NCI-H1092 (cell line): ENCODE measurements around the gene EDRF1.
"Not testable (repeated sequence)": the region's sequence is repeated elsewhere in the genome, so short reads cannot be mapped to it uniquely, and the experiment has no call there.

Experiments
- DNase-seq: peaks from one replicate; lab custom pipeline; 2025; lab: John Stamatoyannopoulos, UW

EDRF1 gene

DNA sequence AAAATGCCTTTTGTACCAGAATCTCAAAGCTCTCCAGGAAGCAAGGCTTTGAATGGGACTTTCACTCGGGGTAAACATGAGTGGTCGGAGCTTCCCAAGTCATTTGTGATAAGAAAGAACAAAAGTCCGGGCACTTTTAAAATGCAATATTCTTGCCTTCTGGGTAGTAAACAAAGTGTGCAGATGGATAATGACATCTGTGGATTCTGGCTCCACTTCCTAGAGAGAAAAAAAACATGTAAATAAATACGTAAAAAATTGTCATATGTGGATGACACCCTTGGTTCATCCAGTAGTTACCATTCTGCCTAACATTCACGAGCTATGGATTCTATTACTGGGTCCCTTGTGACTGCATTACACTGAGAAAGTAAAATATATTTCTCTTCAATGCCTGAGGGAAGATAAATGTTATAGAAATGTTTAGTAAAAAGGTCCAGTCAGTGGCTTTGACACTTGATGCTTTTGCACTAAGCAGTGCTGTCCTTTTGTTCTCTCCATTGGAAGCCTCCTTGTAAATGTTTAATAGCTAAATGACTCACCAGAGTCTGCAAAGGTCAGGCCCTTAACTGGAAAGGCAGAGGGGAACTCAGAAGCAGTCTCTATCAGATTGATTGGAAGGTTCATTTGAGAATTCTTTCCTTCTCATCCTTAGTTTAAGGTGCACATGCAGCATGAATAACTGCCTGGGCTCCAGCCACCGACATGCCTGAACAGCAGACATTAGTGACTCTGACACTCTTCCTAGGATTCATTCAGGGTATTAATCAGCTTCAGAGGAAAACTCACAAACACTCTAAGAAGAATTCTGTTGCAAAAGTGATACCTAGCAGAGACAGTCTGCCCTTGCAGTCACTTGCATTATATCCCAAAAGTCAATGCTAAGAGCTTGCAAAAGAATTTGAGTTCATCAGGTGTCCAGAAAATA is 11.7 kb upstream of the EDRF1 start:
- DNase-seq: no peak

DNA sequence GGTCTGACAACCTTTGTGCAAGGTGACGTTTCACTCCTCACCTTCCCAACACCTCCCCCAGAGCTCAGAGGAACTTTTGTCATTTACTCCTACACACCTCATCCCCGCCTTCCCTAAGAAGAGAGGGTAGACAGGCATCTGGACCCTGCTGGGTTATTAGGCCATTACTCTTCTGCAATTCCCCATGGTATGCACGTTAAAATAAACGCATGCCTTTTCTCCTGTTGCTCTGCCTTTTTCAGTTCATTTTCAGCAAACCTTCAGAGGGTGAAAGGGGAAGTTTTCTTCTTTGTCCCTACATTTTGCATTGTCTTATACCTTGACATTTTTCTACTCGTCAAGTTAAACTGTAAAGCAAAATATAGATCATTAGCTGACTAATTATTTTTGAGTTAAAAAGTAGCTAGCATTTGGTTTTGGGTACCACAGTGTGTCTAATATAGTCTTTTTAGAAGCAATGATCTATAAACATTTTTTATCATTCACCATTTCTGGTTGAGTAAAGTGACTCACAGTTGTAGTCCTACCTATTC is 10.5 kb upstream of the EDRF1 start:
- no peak for DNase-seq

DNA sequence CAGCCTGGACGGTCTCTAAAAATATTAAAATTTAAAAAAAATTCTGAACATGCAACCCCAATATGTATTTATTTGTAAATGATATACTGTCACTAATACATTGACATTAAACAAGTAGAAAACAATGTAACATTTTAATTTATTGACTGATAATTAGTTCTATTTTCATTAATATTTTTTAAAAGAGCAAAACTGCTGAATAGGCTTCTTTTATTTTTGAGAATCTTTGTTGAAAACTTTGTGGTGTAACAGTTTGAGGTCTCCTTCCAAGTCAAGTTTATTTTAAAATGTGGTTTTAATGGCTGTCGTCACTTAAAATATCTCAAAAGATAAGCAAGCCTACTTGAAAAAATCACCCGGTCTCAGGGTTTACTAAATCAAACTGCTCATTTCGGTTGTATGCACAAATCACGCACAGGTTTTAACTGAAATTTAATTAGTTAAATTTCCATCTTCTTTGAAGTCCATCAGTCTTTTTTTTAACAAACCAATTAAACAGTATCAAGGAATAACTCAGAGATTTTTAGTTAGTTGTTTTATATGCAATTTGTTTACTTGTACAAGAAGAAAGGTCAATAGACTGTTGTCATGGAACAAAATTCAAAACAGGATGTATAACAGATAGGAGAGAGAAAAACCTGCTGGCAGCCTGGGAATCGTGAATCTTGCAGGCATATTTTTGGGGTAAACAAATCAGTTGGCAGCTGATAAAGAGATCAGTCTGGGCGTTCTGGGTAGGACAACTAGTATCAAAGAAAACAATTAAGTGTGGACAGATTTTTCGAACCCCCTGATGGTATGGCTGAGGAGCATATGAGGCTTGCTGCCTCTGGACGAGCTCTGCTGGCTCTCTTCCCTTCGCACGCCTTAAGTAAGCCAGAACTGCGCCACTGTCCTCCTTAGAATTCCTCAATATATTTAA is 9.7 kb upstream of the EDRF1 start:
- no peak for DNase-seq

DNA sequence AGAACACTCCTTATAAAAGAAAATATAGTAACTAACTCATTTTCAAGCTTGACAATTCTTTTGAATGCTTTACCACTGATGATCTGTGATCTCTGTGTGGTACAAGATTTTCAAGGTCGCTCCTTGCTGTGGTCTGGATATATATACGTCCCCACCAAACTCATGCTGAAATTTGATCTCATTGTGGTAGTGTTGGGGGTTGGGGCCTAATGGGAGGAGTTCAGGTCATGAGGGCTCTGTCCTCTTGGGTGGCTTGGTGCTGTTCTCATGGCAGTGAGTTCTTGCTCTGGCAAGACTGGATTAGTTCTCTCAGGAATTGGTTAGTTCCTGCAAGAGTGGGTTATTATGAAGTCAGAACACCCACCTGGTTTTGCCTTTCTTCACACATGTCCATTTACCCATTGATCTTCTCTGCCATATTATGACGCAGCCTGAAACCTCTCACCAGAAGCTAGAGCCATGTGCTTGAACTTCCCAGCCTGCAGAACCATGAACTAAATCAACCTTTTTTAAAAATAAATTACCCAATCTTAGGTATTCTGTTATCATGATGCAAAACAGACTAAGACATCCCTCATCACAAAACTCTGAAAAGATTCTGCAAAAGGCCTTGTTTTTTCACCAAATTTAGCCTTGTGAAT is 8.3 kb upstream of the EDRF1 start:
- no peak for DNase-seq

DNA sequence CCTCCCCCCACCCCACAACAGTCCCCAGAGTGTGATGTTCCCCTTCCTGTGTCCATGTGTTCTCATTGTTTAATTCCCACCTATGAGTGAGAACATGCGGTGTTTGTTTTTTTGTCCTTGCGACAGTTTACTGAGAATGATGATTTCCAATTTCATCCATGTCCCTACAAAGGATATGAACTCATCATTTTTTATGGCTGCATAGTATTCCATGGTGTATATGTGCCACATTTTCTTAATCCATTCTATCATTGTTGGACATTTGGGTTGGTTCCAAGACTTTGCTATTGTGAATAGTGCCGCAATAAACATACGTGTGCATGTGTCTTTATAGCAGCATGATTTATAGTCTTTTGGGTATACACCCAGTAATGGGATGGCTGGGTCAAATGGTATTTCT is 4.8 kb upstream of the EDRF1 start:
- DNase-seq: not testable (repeated sequence)

DNA sequence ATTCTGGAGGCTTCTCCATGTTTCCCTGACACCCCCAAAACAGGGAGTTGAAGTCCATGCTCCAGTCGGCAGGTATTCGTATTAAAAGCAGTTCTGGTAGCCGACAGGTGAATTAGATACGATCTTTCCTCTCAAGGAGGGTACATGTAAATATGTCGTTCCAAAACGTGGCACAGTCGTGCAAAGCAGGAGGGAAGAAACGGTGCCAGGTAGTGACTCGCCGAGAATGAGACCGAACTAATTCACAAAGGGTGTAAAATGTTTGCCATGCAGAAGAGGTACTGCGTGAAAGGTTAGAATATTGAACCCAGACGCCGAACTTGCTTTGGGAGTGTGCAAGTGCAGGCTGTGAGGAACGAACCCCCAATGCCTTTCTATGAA is 483 bp downstream of the EDRF1 start:
- DNase-seq: no peak

DNA sequence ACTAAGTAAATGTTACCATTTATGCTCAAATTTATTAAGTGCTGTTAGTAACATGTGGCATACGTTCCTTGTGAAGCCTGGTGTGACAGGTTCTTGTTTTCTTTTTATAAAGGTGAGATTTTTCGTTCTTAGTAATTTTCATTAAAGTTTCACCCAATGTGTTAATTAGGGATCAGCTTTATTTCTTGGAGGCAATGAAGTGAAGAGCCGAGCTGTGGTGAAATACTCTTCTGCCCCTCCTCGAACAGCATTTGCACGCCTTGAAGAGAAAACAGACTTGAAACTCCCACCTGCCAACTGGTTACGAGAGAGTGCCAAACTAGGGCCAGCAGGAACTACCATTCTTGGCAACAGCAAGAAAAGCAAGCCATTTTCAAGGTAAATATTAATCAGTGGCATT is 1.5 kb downstream of the EDRF1 start:
- DNase-seq: no peak

DNA sequence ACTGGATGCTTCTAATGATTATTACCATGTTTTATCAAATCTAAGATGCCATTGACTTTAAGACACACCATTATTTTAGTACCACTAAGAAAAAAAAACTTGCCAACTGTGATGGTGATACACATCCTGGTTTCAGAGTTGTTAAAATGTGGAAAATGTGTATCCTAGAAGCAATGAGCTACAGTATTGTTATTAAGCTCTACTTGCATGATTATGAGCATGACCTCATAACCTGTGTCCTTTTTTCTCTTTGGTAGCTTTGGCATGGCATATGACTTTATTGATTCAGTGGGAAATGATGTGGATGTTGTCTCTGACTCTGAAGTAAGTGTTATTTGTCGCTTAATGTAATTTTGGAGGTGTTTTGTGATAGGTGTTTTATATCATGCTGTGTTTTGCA is 3.3 kb downstream of the EDRF1 start:
- DNase-seq: no peak

DNA sequence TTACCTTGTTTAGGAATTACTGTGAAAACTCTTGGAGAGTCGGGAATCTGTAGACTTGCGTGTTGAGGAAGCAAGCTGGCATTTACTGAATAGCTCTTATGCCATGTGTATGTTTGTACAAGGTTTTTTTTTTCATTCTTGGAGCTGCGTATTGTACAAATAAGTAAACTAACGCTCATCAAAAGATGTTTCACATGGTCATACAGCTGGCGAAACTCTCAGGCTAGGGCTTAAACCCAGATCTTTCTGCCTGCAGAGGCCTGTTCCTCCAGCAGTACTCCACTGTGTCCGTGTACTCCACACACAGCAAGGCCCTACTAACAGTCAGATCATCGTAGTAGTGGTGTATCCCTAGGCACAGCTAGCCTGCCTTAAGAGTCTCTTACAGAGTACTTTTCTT is 7.4 kb downstream of the EDRF1 start:
- DNase-seq: no peak

DNA sequence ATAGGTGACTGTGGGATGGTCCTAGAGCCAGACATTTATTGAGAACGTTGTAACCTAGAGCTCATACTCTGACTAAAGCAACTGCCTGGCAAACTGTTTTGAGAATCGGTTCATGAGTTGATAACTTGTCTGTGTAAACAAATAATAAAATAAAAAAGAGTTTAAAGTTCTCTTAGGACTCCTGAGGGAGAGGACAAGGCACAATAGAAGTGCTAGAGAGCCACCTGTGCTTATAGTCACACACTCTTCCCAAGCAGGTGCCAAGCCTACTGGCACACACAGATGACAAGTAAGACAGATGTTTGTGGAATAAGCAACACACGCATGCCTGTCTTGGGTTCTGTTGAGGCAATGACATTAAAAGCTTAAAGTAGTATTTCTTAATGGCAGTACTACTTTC is 7.9 kb downstream of the EDRF1 start:
- DNase-seq: no peak

DNA sequence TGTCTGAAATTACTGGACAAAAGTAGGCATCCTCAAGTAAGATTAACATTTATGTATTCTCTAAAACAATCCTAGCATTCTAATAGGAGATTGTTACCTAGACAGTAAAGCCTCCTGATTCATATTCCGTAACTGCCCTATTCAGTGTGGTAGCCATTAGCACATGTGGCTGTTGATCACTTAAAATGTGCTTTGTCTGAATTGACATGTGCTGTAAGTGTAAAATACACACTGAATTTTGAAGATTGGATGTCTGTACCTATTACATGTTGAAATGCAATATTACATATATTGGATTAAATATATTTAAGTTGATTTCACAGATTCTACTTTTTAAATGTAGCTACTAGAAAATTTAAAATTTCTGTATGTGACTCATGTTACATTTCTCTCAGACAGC is 14.6 kb downstream of the EDRF1 start:
- no peak for DNase-seq

DNA sequence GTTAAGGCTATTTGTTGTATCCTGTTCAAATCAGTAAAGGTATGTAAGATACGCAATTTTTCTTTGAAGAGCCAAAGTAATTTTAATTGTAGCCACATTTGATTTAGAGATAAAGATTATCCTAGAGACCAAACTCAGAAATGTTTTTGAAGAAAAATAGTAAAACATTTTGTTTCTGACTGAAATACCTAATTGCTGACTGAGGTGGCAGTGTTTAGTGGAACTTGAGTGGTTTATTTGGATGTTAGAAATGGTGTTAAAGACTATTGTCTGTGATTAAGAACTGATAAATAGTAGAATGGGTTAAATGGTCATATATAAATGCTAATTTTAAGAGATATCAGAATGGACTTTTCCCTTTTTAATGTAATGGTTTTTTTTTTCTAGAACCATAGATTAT is 15.3 kb downstream of the EDRF1 start:
- no peak for DNase-seq

DNA sequence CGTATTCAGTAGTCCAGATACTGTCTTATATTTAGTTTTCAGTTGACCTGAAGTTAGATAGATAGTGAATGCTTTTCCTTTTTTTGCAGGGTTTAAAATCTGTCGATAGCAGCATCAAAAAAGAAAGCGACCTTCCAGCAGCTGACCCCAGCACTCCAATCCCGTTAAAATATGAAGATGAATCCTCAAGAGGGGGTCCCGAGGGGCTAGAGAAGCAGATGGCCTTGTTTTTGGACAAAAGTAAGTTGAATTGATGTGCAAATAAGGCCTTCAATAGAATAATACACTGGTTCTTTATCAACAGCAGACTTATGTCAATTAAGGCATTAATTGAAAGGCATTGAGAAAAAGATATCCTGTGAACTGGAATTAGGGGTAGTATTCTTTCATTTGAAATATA is 18.7 kb downstream of the EDRF1 start:
- no peak for DNase-seq

DNA sequence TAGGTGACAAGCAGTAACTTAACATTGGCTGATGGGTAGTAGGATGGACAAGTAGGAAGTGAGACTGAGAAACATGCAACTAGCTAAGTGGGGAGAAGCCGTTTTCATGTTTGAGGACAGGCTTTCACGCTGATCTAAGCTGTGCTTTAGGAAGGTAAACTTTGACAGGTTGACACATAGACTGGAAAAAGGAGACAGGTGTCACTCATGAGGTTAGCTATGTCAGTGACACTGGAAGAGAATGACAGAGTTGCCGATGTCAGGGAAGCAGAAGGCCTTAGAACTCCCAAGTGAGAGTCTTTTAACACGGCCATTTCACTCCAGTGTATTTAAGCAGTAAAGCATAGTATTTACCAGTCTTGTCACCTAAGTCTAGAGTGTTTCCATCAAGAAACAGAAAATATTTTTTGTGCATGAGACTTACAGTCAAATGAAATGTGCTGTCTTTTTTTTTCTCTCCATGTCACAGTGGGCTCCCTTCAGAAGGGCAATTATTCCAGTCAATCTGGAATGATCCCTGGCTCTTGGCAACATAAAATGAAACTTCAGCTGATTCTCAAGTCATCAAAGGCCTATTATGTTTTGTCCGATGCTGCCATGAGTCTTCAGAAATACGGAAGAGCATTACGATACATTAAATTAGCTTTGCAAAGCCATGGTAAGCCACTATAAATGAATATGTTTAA is 20.6 kb downstream of the EDRF1 start:
- DNase-seq: no peak

DNA sequence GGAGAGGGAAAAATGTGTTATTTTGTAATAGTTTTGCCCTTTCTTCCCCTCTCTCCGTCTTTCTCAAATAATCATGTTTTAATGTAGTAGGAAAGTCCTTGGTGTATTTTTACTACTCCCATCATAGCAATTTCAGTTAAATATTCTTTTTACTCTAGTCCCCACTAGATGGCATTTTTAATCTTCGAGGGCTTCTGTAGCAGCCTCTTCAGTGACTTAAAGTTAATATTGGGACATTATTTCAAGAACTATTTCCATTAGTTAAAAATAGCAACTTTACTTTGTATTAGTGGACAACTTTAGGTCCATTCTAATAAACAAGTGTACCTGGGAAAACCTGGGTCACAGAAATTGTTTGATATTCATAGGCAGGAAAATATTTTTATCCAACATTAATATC is 23.0 kb downstream of the EDRF1 start:
- DNase-seq: no peak

DNA sequence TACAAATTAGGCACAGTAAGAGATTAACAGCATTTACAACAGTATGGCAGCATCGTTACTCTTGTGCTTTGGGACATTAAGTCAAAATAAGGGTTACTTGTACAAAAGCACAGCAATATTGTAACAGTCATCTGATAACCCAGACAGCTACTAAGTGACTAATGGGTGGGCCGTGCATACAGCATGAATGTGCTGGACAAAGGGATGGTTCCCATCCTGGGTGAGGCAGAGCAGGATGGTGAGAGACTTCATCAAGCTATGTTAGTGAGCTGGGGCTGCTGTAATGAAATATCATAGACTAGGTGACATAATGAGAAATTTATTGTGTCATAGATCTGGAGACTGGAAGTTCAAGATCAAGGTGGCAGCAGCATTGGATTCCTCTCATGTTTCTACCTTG is 25.4 kb downstream of the EDRF1 start:
- no peak for DNase-seq

DNA sequence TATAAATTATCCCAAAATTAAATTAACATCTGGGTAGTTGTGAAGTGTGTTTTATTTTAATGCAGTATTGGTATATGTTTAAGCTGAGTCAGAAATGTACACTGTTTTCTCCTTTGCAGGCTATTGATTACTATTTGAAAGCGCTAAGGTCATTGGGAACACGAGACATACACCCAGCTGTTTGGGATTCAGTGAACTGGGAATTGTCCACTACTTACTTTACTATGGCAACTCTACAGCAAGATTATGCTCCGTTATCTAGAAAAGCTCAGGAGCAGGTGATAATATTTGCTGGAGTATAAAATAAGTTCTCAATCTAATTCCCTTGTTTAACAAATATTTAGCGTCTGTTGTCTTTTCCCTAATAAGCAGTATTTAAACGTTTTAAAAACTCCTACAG is 27.9 kb downstream of the EDRF1 start:
- no peak for DNase-seq

DNA sequence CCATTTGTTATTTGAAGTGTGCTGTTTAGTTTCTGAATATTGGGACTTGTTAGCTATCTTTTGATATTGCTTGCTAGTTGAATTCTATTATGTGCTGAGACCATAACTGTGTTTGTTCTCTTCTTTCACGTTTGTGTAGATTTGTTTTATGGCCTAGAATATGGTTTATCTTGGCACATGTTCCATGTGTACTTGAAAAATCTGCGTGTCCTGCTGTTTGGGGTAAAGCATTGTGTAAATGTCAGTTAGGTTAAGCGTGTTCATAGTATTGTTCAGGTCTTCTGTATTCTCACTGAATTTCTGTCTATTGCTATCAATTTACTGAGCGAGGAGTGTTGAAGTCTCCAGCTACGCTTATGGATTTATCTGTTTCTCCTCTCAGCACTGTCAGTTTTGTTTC is 36.7 kb downstream of the EDRF1 start:
- peak; percentile 37 for DNase-seq

DNA sequence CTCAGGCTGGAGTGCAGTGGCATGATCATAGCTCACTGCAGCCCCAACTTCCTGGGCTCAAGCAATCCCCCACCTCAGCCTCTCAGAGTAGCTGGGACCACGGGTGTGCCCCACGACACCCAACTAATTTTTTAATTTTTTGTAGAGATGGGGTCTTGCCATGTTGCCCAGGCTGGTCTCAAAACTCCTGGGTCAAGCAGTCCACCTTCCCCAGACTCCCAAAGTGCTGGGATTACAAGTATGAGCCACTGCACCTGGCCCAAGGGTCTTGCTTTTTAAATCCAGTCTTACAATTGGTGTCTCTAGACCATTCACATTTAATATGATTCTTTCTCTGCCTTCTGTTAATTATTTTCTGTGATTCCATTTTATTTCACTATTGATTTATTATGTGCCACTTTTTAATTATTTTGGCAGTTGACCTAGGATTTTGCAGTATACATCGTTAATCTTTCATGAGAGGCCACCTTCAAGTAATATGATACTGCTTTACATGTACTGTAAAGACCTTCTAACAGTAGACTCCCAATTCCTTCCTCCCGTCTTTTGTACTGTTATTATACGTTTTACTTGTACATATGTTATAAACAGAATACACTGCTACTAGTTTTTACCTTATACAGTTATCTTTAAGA is 37.5 kb downstream of the EDRF1 start:
- no peak for DNase-seq

DNA sequence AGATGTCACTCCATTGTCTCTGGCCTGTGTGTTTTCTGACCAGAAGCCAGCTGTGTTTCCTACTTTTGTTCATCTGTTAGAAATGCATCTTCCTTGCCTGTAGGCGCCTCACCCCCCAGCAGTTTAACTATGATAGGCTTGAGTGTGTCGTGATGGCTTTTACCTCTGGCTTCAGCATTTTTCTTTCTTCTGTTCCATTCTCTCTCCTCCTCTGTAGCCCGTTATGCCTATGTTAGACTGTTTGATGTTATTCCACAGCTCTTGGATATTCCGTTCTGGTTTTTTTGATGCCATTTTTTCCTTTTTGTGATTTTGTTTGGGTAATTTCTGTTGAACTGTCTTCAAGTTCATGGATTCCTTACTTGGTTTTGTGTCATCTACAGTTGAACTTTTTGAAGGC is 38.2 kb downstream of the EDRF1 start:
- no peak for DNase-seq

DNA sequence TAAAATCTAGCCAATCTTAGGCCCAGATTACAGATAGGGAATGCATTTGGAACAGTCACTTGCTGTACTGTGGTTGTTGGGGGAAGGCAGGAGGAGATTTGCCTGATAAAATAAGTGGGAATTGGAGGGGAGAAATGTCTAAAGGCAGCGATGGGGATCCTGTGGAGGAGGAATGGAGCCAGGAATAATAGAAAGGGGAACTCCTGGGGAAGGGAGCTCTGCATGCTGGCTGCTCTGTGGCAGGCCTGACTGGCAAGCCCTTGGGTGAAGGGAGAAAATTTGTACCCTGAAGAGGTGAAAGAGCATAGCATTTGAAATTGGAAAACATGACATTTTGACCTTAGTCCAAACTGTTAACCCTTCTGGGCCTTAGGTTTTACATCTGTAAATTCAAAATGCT is 42.5 kb downstream of the EDRF1 start:
- no peak for DNase-seq
